Esophagus muscularis mucosa (tissue), 3 donors: ENCODE measurements around the gene SIGLEC14.

Experiments
- EP300 ChIP-seq: sonication (generic); formaldehyde crosslinking; IDR thresholded peaks from one replicate; pipeline ENCODE4 v1.6.1; 2017; ENCODE audit warnings: antibody characterized with exemption
- TF ChIP-seq, protein P1 (sequence below), 3 experiments: fragments of 200-600 bp in 2 of 3; fragments of 450-650 bp in 1 of 3; sonication (generic) in 2 of 3; IDR thresholded peaks; one replicate each; pipeline ENCODE4 v1.5.1; 2017 to 2019; ENCODE audit warnings: antibody characterized with exemption in 3 of 3, mild to moderate bottlenecking in 2 of 3, moderate library complexity in 1 of 3

DNA sequence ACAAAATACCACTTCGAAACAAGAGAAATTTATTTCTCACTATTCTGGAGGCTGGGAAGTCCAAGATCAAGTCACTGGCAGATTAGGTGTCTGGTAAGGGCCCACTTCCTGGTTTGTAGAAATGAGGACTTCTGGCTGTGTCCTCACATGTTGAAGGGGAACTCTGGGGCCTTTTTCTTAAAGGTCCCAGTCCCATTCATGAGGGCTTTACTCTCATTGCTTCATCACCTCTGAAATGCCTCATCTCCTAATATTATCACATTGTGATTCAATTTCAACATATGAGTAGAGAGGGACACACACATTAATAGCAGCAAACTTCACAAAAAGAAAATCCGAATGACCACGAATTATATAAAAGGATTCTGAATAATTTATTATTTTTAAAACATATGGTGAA lies 21.6 kb upstream of the SIGLEC14 start:
- TF ChIP-seq, protein P1, sequence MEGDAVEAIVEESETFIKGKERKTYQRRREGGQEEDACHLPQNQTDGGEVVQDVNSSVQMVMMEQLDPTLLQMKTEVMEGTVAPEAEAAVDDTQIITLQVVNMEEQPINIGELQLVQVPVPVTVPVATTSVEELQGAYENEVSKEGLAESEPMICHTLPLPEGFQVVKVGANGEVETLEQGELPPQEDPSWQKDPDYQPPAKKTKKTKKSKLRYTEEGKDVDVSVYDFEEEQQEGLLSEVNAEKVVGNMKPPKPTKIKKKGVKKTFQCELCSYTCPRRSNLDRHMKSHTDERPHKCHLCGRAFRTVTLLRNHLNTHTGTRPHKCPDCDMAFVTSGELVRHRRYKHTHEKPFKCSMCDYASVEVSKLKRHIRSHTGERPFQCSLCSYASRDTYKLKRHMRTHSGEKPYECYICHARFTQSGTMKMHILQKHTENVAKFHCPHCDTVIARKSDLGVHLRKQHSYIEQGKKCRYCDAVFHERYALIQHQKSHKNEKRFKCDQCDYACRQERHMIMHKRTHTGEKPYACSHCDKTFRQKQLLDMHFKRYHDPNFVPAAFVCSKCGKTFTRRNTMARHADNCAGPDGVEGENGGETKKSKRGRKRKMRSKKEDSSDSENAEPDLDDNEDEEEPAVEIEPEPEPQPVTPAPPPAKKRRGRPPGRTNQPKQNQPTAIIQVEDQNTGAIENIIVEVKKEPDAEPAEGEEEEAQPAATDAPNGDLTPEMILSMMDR (IDR thresholded peaks at IDR 0.05) = no peak
- no peak for TF ChIP-seq EP300
